ENCODE results near the gene FMN2.
"Not testable (repeated sequence)": the region's sequence is repeated elsewhere in the genome, so short reads cannot be mapped to it uniquely, and the experiment has no call there.

The FMN2 gene

GRCh38 chr1:240304466-240304865 is 212.8 kb downstream of the FMN2 start:
- in situ Hi-C loops (cut with MboI; ENCODE audit: low sequenced_read_pairs): no loop called here

GRCh38 chr1:240306673-240307072 is 215.0 kb downstream of the FMN2 start:
- in situ Hi-C loops (cut with MboI; ENCODE audit: low sequenced_read_pairs): no loop called here

GRCh38 chr1:240308096-240308495 is 216.4 kb downstream of the FMN2 start:
- in situ Hi-C loops (cut with MboI; ENCODE audit: low sequenced_read_pairs): no loop called here

GRCh38 chr1:240309769-240310168 is 218.1 kb downstream of the FMN2 start:
- in situ Hi-C loops (cut with MboI; ENCODE audit: low sequenced_read_pairs): no loop called here

GRCh38 chr1:240310226-240310925 is 218.7 kb downstream of the FMN2 start:
- in situ Hi-C loops (cut with MboI; ENCODE audit: low sequenced_read_pairs): no loop called here

GRCh38 chr1:240312872-240313271 is 221.2 kb downstream of the FMN2 start:
- in situ Hi-C loops (cut with MboI; ENCODE audit: low sequenced_read_pairs): no loop called here

GRCh38 chr1:240314845-240315801 is 223.4 kb downstream of the FMN2 start:
- in situ Hi-C loops (cut with MboI; ENCODE audit: low sequenced_read_pairs): no loop called here

- in situ Hi-C loops (cut with MboI; ENCODE audit: low sequenced_read_pairs): no loop called here
Observed at GRCh38 chr1:240319998-240320397, 228.3 kb downstream of the FMN2 start.

- in situ Hi-C loops (cut with MboI; ENCODE audit: low sequenced_read_pairs): no loop called here
Observed at GRCh38 chr1:240320659-240321058, 229.0 kb downstream of the FMN2 start.

- in situ Hi-C loops (cut with MboI; ENCODE audit: low sequenced_read_pairs): no loop called here
Observed at GRCh38 chr1:240322943-240323342, 231.3 kb downstream of the FMN2 start.

- in situ Hi-C loops (cut with MboI; ENCODE audit: low sequenced_read_pairs): not testable (repeated sequence)
Observed at GRCh38 chr1:240328382-240328781, 236.7 kb downstream of the FMN2 start.

GRCh38 chr1:240329443-240329842 is 237.8 kb downstream of the FMN2 start:
- in situ Hi-C loops (cut with MboI; ENCODE audit: low sequenced_read_pairs): no loop called here

GRCh38 chr1:240332672-240333071 is 241.0 kb downstream of the FMN2 start:
- in situ Hi-C loops (cut with MboI; ENCODE audit: low sequenced_read_pairs): no loop called here

- in situ Hi-C loops (cut with MboI; ENCODE audit: low sequenced_read_pairs): no loop called here
Observed at GRCh38 chr1:240337781-240338180, 246.1 kb downstream of the FMN2 start.

GRCh38 chr1:240338837-240339236 is 247.2 kb downstream of the FMN2 start:
- in situ Hi-C loops (cut with MboI; ENCODE audit: low sequenced_read_pairs): no loop called here

- in situ Hi-C loops (cut with MboI; ENCODE audit: low sequenced_read_pairs): no loop called here
Observed at GRCh38 chr1:240341365-240342250, 249.9 kb downstream of the FMN2 start.

GRCh38 chr1:240342251-240342625 is 250.6 kb downstream of the FMN2 start:
- in situ Hi-C loops (cut with MboI; ENCODE audit: low sequenced_read_pairs): no loop called here

GRCh38 chr1:240343045-240343444 is 251.4 kb downstream of the FMN2 start:
- in situ Hi-C loops (cut with MboI; ENCODE audit: low sequenced_read_pairs): no loop called here

GRCh38 chr1:240343966-240344365 is 252.3 kb downstream of the FMN2 start:
- in situ Hi-C loops (cut with MboI; ENCODE audit: low sequenced_read_pairs): no loop called here

- in situ Hi-C loops (cut with MboI; ENCODE audit: low sequenced_read_pairs): no loop called here
Observed at GRCh38 chr1:240344918-240345317, 253.2 kb downstream of the FMN2 start.

- in situ Hi-C loops (cut with MboI; ENCODE audit: low sequenced_read_pairs): no loop called here
Observed at GRCh38 chr1:240349695-240350094, 258.0 kb downstream of the FMN2 start.
